Brain pericyte (primary cell): ENCODE results near the gene CA10.

Experiments used
- DNase-seq: peaks from one replicate; pipeline ENCODE4 v3.0.0-alpha.2; 2012; ENCODE audit warnings: low read depth, low spot score

Gene CA10

GRCh38 chr17:52147431-52147830 is 11.1 kb downstream of the CA10 start:
- DNase-seq: no peak

- DNase-seq: no peak
These were observed 13.0 kb downstream of the CA10 start for GRCh38 chr17:52145476-52145875.

- DNase-seq: no peak
These were observed 15.0 kb downstream of the CA10 start for GRCh38 chr17:52143542-52143941.

- DNase-seq: no peak
These were observed 17.9 kb downstream of the CA10 start for GRCh38 chr17:52140601-52141000.

- DNase-seq: no peak
These were observed 19.8 kb downstream of the CA10 start for GRCh38 chr17:52138752-52139151.

GRCh38 chr17:52138350-52138749 is 20.2 kb downstream of the CA10 start:
- DNase-seq: no peak

- DNase-seq: no peak
These were observed 22.3 kb downstream of the CA10 start for GRCh38 chr17:52136166-52136565.

GRCh38 chr17:52134641-52135040 is 23.9 kb downstream of the CA10 start:
- DNase-seq: no peak

- DNase-seq: no peak
These were observed 29.8 kb downstream of the CA10 start for GRCh38 chr17:52128721-52129120.

- DNase-seq: no peak
These were observed 33.5 kb downstream of the CA10 start for GRCh38 chr17:52124993-52125392.

GRCh38 chr17:52124561-52124960 is 34.0 kb downstream of the CA10 start:
- DNase-seq: no peak

- no peak for DNase-seq
These were observed 38.0 kb downstream of the CA10 start for GRCh38 chr17:52120465-52120864.

GRCh38 chr17:52110923-52111581 is 47.5 kb downstream of the CA10 start:
- DNase-seq: no peak

- no peak for DNase-seq
These were observed 51.8 kb downstream of the CA10 start for GRCh38 chr17:52106638-52107261.

GRCh38 chr17:52106072-52106471 is 52.4 kb downstream of the CA10 start:
- DNase-seq: no peak

- no peak for DNase-seq
These were observed 52.9 kb downstream of the CA10 start for GRCh38 chr17:52105591-52105990.

GRCh38 chr17:52096056-52096455 is 62.5 kb downstream of the CA10 start:
- no peak for DNase-seq

- DNase-seq: no peak
These were observed 74.3 kb downstream of the CA10 start for GRCh38 chr17:52084176-52084575.

GRCh38 chr17:52079496-52079895 is 79.0 kb downstream of the CA10 start:
- DNase-seq: no peak

- no peak for DNase-seq
These were observed 86.8 kb downstream of the CA10 start for GRCh38 chr17:52071712-52072111.

GRCh38 chr17:52064791-52065211 is 93.7 kb downstream of the CA10 start:
- no peak for DNase-seq

- no peak for DNase-seq
These were observed 109.0 kb downstream of the CA10 start for GRCh38 chr17:52049496-52049895.

- no peak for DNase-seq
These were observed 109.5 kb downstream of the CA10 start for GRCh38 chr17:52049051-52049450.
